HCT116 (cell line): Measurements from ENCODE around the gene FREM1. TPM values are rescaled to one million over a fixed set of nuclear protein-coding genes. Genes with fewer than 3 reads are reported as not detected.

ENCODE experiments used
- ATAC-seq: fragments of 200-7000 bp; cut with Tn5 transposase; 2 replicates; pipeline ENCODE4 v1.9.1; 2020; ENCODE audit warnings: mild to moderate bottlenecking, moderate library complexity
- BruUV-seq: library from RNA; stranded (reverse); fragments of 400-500 nt; replicated peaks from 2 replicates; lab custom pipeline; 2021; lab: Mats Ljungman, UMichigan
- CTCF ChIA-PET: fragments of 300-600 bp; sonication (Branson Sonifier 250); formaldehyde crosslinking; loops from one replicate; lab custom pipeline; 2021; ENCODE audit warnings: antibody characterized with exemption; lab: Charles Lee
- POLR2A ChIA-PET: fragments of 300-600, 350-600 bp; sonication (Branson Sonifier 250); formaldehyde crosslinking; loops from one replicate; lab custom pipeline; 2021; ENCODE audit warnings: antibody characterized with exemption; lab: Charles Lee
- RAD21 ChIA-PET, 2 experiments: fragments of 300-600 bp; sonication (Branson Sonifier 250); formaldehyde crosslinking; loops; one replicate each; lab custom pipeline; 2023; ENCODE audit warnings: low total read pairs in 2 of 2; ENCODE audit not compliant: uncharacterized antibody in 2 of 2, unreplicated experiment in 2 of 2, low non-redundant PET in 1 of 2; lab: Charles Lee
- DNase-seq: peaks from one replicate; pipeline ENCODE4 v3.0.0-alpha.2; 2010; ENCODE audit warnings: low read depth, low spot score
- H2AFZ ChIP-seq: fragments of 200-600 bp; shearing (Covaris generic), sonication (generic); 2 replicates; pipeline ENCODE4 v1.6.1; 2017; ENCODE audit warnings: low read depth, mixed run types, mixed read lengths, antibody characterized with exemption, low read length; ENCODE audit not compliant: poor library complexity, severe bottlenecking
- H3K27ac ChIP-seq: 2 replicates; pipeline ENCODE4 v1.5.1; 2012; ENCODE audit warnings: low read depth, low read length
- H3K27me3 ChIP-seq: fragments of 200-600 bp; sonication (generic); 2 replicates; pipeline ENCODE4 v1.6.1; 2016; ENCODE audit warnings: mixed run types, low read length, mixed read lengths; ENCODE audit not compliant: insufficient read depth
- H3K36me3 ChIP-seq, 2 experiments: fragments of 200-500 bp in 1 of 2; fragments of 200-600 bp in 1 of 2; sonication (Bioruptor generic) in 1 of 2; sonication (generic) in 1 of 2; 2 replicates each; pipeline versions ENCODE4 v1.5.1 to v1.6.1; 2014 to 2016; ENCODE audit warnings: low read length in 2 of 2, inconsistent platforms in 1 of 2, mixed read lengths in 1 of 2, mixed run types in 1 of 2; ENCODE audit not compliant: insufficient read depth in 2 of 2, control insufficient read depth in 1 of 2
- H3K4me1 ChIP-seq, 2 experiments: fragments of 200-600 bp in 1 of 2; sonication (generic) in 1 of 2; 2 replicates each; pipeline versions ENCODE4 v1.5.1 to v1.6.1; 2012 to 2017; ENCODE audit warnings: low read length in 2 of 2, inconsistent platforms in 1 of 2, mild to moderate bottlenecking in 1 of 2, mixed read lengths in 1 of 2, mixed run types in 1 of 2, moderate library complexity in 1 of 2; ENCODE audit not compliant: insufficient read depth in 2 of 2, control insufficient read depth in 1 of 2
- H3K4me2 ChIP-seq: fragments of 200-600 bp; sonication (generic); 2 replicates; pipeline ENCODE4 v1.6.1; 2017; ENCODE audit warnings: mixed run types, low read length, mixed read lengths
- H3K4me3 ChIP-seq, 2 experiments: fragments of 200-600 bp in 1 of 2; sonication (generic) in 1 of 2; replicated peaks in 1 of 2; 2 replicates each; pipeline ENCODE4 v1.5.1; 2011 to 2016; ENCODE audit warnings: low read length in 2 of 2, control low read depth in 1 of 2, low read depth in 1 of 2, mild to moderate bottlenecking in 1 of 2, mixed read lengths in 1 of 2, mixed run types in 1 of 2
- H3K79me2 ChIP-seq: fragments of 200-600 bp; sonication (generic); 2 replicates; pipeline ENCODE4 v1.6.1; 2017; ENCODE audit warnings: mild to moderate bottlenecking, mixed run types, low read length, moderate library complexity, mixed read lengths; ENCODE audit not compliant: insufficient read depth
- H3K9ac ChIP-seq: fragments of 200-600 bp; sonication (generic); 2 replicates; pipeline ENCODE4 v1.6.1; 2016; ENCODE audit warnings: low read length, mixed read lengths
- H3K9me2 ChIP-seq: fragments of 200-600 bp; sonication (generic), shearing (Covaris generic); 2 replicates; pipeline ENCODE4 v1.6.1; 2017; ENCODE audit warnings: mixed run types, mild to moderate bottlenecking, moderate library complexity; ENCODE audit not compliant: insufficient read depth
- H3K9me3 ChIP-seq, 2 experiments: fragments of 200-500 bp in 1 of 2; fragments of 200-600 bp in 1 of 2; sonication (Bioruptor generic) in 1 of 2; sonication (generic) in 1 of 2; 2 replicates each; pipeline ENCODE4 v1.6.1; 2014 to 2017; ENCODE audit warnings: low read length in 2 of 2, mixed read lengths in 2 of 2, inconsistent platforms in 1 of 2, low read depth in 1 of 2, mild to moderate bottlenecking in 1 of 2, mixed run types in 1 of 2, moderate library complexity in 1 of 2; ENCODE audit not compliant: control insufficient read depth in 1 of 2, insufficient read depth in 1 of 2
- H4K20me1 ChIP-seq: fragments of 200-600 bp; sonication (generic), shearing (Covaris generic); 2 replicates; pipeline ENCODE4 v1.6.1; 2017; ENCODE audit warnings: mixed run types, mild to moderate bottlenecking, moderate library complexity; ENCODE audit not compliant: insufficient read depth
- ATF3 ChIP-seq: IDR thresholded peaks from 2 replicates; pipeline ENCODE4 v1.6.1; 2012
- CBX3 ChIP-seq: IDR thresholded peaks from 2 replicates; pipeline ENCODE4 v1.6.1; 2012; ENCODE audit warnings: low read depth
- CEBPB ChIP-seq: IDR thresholded peaks from 2 replicates; pipeline ENCODE4 v1.6.1; 2012; ENCODE audit warnings: low read depth
- CTCF ChIP-seq, 3 experiments: fragments of 200-600 bp in 1 of 3; sonication (generic) in 1 of 3; IDR thresholded peaks in 2 of 3; conservative IDR thresholded peaks in 1 of 3; 2 replicates each; pipeline ENCODE4 v1.5.1; 2012 to 2017; ENCODE audit warnings: low read depth in 2 of 3, low read length in 2 of 3, antibody characterized with exemption in 1 of 3, borderline replicate concordance in 1 of 3, control low read depth in 1 of 3, mild to moderate bottlenecking in 1 of 3, mixed read lengths in 1 of 3, mixed run types in 1 of 3, moderate library complexity in 1 of 3; ENCODE audit not compliant: insufficient read depth in 1 of 3
- EGR1 ChIP-seq: IDR thresholded peaks from 2 replicates; pipeline ENCODE4 v1.6.1; 2012; ENCODE audit warnings: low read depth
- ELF1 ChIP-seq: IDR thresholded peaks from 2 replicates; pipeline ENCODE4 v1.6.1; 2012; ENCODE audit warnings: low read depth, borderline replicate concordance
- EZH2 ChIP-seq: fragments of 200-600 bp; sonication (generic); IDR thresholded peaks from 2 replicates; pipeline ENCODE4 v1.6.1; 2017; ENCODE audit warnings: antibody characterized with exemption, mixed run types
- EZH2phosphoT487 ChIP-seq: fragments of 200-600 bp; IDR thresholded peaks from 2 replicates; pipeline ENCODE4 v1.6.1; 2018; ENCODE audit warnings: antibody characterized with exemption, borderline replicate concordance
- FOSL1 ChIP-seq: IDR thresholded peaks from 2 replicates; pipeline ENCODE4 v1.6.1; 2012; ENCODE audit warnings: low read depth
- JUND ChIP-seq: IDR thresholded peaks from 2 replicates; pipeline ENCODE4 v1.6.1; 2012
- RAD21 ChIP-seq: IDR thresholded peaks from 2 replicates; pipeline ENCODE4 v1.6.1; 2012; ENCODE audit warnings: low read depth, mild to moderate bottlenecking
- SP1 ChIP-seq: IDR thresholded peaks from 2 replicates; pipeline ENCODE4 v1.6.1; 2012; ENCODE audit warnings: low read depth
- SRF ChIP-seq: IDR thresholded peaks from 2 replicates; pipeline ENCODE4 v1.6.1; 2012; ENCODE audit warnings: low read depth
- YY1 ChIP-seq: IDR thresholded peaks from 2 replicates; pipeline ENCODE4 v1.6.1; 2011; ENCODE audit warnings: low read length, low read depth, moderate library complexity, mild to moderate bottlenecking; ENCODE audit not compliant: insufficient replicate concordance; ENCODE audit errors: extremely low read depth
- ZFX ChIP-seq: fragments of 450-650 bp; IDR thresholded peaks from 2 replicates; pipeline ENCODE4 v1.6.1; 2017
- intact Hi-C: fragments of 100-400 bp; cut with micrococcal nuclease; formaldehyde crosslinking; loops from 2 replicates; pipeline ENCODE4 v1.10.0; 2022
- total RNA-seq: library from RNA; stranded (reverse); gene quantifications from one replicate; pipeline ENCODE4 v1.2.1, GENCODE V29; 2021; ENCODE audit not compliant: unreplicated experiment
- TF ChIP-seq, protein P1 (sequence below): IDR thresholded peaks from 2 replicates; pipeline ENCODE4 v1.6.1; 2012; ENCODE audit warnings: low read depth
- TF ChIP-seq, protein P2 (sequence below): IDR thresholded peaks from 2 replicates; pipeline ENCODE4 v1.6.1; 2012

FREM1 gene
- total RNA-seq, 1 experiment from 2014 or later, result 0.12 TPM

DNA sequence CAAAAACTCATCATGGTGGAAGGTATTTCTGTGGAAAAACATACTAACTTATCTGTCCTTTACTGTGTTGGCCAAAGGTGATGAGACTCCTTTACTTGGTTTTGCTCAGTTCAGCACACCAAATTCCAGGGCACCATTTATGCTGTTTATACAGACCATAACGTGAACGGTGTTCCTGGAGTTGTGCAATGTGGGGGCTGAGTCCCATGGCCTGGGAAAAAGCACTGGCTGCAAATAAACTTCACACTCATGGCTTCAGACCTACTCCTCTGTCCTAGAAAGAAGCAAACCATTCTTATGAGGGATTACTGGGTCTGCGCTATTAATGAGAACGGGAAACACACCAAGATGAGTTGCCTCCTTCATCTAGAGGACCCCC lies 10.4 kb downstream of the FREM1 start:
- Histone ChIP-seq H3K27ac (no peak overlapping the region), H3K4me2 (no peak overlapping the region), H3K9me3 (no peaks in the 10 kb centered on the region), H3K9ac (no peak overlapping the region), H2AFZ (no peak overlapping the region), H3K4me3 (no peak overlapping the region), H3K36me3 (no peaks in the 10 kb centered on the region), H3K4me1 (no peaks in the 10 kb centered on the region), H3K27me3 (peaks cover 6% of the 10 kb centered on the region), H3K9me2 (no peaks in the 10 kb centered on the region), H3K79me2 (no peaks in the 10 kb centered on the region), H4K20me1 (no peaks in the 10 kb centered on the region)
- DNase-seq (no peak), ATAC-seq (no peak)
- BruUV-seq, result no TSS peak
- intact Hi-C loops, result no loop called here
- ChIA-PET POLR2A (no interaction called here), CTCF (no interaction called here), RAD21 (no interaction called here)
- TF ChIP-seq EGR1 (no peak), EZH2 (no peak), YY1 (no peak), JUND (no peak), EZH2phosphoT487 (no peak), CBX3 (no peak), ELF1 (no peak), ZFX (no peak), CTCF (IDR thresholded peaks at IDR 0.05 in 2 of 3, conservative IDR thresholded peaks at IDR 0.05 in 1 of 3; ENCODE audit: borderline replicate concordance in 1 of 3, insufficient read depth in 1 of 3, low read depth in 2 of 3, low read length in 2 of 3) (no peak), CEBPB (no peak), RAD21 (no peak), SP1 (no peak), FOSL1 (no peak), ATF3 (no peak), SRF (no peak)
- TF ChIP-seq, protein P1, sequence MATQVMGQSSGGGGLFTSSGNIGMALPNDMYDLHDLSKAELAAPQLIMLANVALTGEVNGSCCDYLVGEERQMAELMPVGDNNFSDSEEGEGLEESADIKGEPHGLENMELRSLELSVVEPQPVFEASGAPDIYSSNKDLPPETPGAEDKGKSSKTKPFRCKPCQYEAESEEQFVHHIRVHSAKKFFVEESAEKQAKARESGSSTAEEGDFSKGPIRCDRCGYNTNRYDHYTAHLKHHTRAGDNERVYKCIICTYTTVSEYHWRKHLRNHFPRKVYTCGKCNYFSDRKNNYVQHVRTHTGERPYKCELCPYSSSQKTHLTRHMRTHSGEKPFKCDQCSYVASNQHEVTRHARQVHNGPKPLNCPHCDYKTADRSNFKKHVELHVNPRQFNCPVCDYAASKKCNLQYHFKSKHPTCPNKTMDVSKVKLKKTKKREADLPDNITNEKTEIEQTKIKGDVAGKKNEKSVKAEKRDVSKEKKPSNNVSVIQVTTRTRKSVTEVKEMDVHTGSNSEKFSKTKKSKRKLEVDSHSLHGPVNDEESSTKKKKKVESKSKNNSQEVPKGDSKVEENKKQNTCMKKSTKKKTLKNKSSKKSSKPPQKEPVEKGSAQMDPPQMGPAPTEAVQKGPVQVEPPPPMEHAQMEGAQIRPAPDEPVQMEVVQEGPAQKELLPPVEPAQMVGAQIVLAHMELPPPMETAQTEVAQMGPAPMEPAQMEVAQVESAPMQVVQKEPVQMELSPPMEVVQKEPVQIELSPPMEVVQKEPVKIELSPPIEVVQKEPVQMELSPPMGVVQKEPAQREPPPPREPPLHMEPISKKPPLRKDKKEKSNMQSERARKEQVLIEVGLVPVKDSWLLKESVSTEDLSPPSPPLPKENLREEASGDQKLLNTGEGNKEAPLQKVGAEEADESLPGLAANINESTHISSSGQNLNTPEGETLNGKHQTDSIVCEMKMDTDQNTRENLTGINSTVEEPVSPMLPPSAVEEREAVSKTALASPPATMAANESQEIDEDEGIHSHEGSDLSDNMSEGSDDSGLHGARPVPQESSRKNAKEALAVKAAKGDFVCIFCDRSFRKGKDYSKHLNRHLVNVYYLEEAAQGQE, result no peak
- TF ChIP-seq, protein P2, sequence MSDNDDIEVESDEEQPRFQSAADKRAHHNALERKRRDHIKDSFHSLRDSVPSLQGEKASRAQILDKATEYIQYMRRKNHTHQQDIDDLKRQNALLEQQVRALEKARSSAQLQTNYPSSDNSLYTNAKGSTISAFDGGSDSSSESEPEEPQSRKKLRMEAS, result no peak
